K562 (cell line): Measurements from ENCODE around the gene ZNF180. TPM values are rescaled to one million over a fixed set of nuclear protein-coding genes. Genes with fewer than 3 reads are reported as not detected.
A peak's percentile ranks its signal among the peaks of the same experiment; 100 is the strongest.

ENCODE experiments used
- CBX3 ChIP-seq, 2 experiments: IDR thresholded peaks; 1 replicate in 1 of 2; 2 replicates in 1 of 2; pipeline ENCODE4 v1.6.1; 2012; ENCODE audit warnings: inconsistent platforms in 2 of 2, low read length in 2 of 2, borderline replicate concordance in 1 of 2, control low read depth in 1 of 2
- ELF2 ChIP-seq: fragments of 250-450 bp; sonication (Bioruptor Pico); IDR thresholded peaks from 2 replicates; pipeline ENCODE4 v1.5.0; 2021; ENCODE audit warnings: mild to moderate bottlenecking
- MAZ ChIP-seq, 2 experiments: fragments of 450-650 bp in 1 of 2; sonication (generic) in 1 of 2; formaldehyde crosslinking; IDR thresholded peaks in 1 of 2; conservative IDR thresholded peaks in 1 of 2; 2 replicates each; pipeline versions ENCODE4 v1.4.0 to v1.5.0; 2020; ENCODE audit warnings: mild to moderate bottlenecking in 1 of 2, missing genetic modification reagents in 1 of 2
- SIX5 ChIP-seq, 2 experiments: IDR thresholded peaks; 2 replicates each; pipeline ENCODE4 v1.6.1; 2011; ENCODE audit warnings: low read length in 2 of 2, borderline replicate concordance in 1 of 2, low read depth in 1 of 2, mild to moderate bottlenecking in 1 of 2, moderate library complexity in 1 of 2; ENCODE audit not compliant: insufficient read depth in 1 of 2
- STAT6 ChIP-seq: sonication (generic); formaldehyde crosslinking; IDR thresholded peaks from 2 replicates; pipeline ENCODE4 v1.8.1; 2023; ENCODE audit warnings: mild to moderate bottlenecking, missing genetic modification reagents
- polyA plus RNA-seq, 8 experiments: library from polyadenylated mRNA; depleted of rRNA in 4 of 8; stranded (reverse) in 5 of 8; unstranded in 3 of 8; fragments of >200 nt; fragmentation: Nextera tagmentation in 2 of 8; fragmentation: Illumina TruSeq in 1 of 8; extraction: Ambion mirVana in 2 of 8; extraction: Trizol in 1 of 8; gene quantifications; 2 replicates each; pipeline versions ENCODE4 v1.2.1 to v1.2.3, GENCODE V29; 2011 to 2014; ENCODE audit warnings: inconsistent platforms in 1 of 8, missing spikeins in 1 of 8
- total RNA-seq, 7 experiments: library from RNA; depleted of rRNA in 6 of 7; stranded (reverse); fragments of >200 nt in 6 of 7; fragmentation: Illumina TruSeq in 2 of 7; extraction: Trizol in 2 of 7; gene quantifications; 2 replicates each; pipeline versions ENCODE4 v1.2.1 to v1.2.3, GENCODE V29; 2011 to 2021; ENCODE audit warnings: low replicate concordance in 1 of 7
- TF ChIP-seq, protein P1 (sequence below): fragments of 450-650 bp; IDR thresholded peaks from 2 replicates; pipeline ENCODE4 v1.6.1; 2016; ENCODE audit warnings: mild to moderate bottlenecking, moderate library complexity
- TF ChIP-seq, protein P2 (sequence below): fragments of 250-450 bp; sonication (Bioruptor Pico); IDR thresholded peaks from 2 replicates; pipeline ENCODE4 v1.4.0; 2020; ENCODE audit warnings: mild to moderate bottlenecking, moderate library complexity
- TF ChIP-seq, protein P3 (sequence below): fragments of 450-650 bp; formaldehyde crosslinking; IDR thresholded peaks from 2 replicates; pipeline ENCODE4 v1.4.0; 2020; ENCODE audit warnings: mild to moderate bottlenecking

The ZNF180 gene
- total and polyA plus RNA-seq, 9 of the 15 experiments (the other 6 are each of a cell fraction or from before 2014, with no cell fraction given), result 1.8 to 8.7 (median 5.9) TPM

DNA sequence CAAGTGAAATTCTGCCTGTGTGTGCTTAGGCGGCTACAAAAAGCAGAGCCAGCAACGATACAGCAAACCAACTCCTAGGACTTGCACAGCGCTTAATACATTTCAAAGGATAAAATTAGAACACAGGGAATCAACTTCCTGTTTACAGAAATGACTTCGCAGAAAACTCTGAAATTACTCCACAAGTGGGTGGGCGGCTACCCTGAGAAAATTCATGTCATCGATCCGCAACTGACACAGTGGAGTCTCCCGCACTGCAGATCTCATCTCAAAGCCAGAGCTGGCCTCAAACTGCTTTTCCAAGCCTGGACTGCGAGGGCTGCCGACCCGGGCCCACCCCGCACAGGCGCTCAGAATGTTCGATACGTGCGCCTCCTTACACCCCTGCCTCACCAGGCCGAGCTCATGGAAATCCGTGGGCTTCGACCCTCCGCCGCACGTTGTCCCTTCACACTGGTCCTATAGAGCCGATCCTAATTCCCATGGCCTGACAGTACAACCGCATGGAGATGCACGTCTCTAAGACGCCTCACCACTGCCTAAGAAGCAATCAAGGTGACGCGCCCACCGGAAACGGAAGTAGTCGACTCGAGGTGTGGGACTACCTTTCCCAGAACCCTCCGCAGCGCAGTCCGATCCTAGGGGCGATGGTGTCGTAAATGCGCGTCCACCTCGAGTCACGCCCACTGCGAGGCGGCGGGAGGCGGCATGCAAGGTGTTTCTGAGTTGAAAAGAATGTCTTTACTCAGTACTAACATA is 52.2 kb downstream of the ZNF180 start, which contains the start of gene ZNF229 (continued):
- TF ChIP-seq, protein P1, sequence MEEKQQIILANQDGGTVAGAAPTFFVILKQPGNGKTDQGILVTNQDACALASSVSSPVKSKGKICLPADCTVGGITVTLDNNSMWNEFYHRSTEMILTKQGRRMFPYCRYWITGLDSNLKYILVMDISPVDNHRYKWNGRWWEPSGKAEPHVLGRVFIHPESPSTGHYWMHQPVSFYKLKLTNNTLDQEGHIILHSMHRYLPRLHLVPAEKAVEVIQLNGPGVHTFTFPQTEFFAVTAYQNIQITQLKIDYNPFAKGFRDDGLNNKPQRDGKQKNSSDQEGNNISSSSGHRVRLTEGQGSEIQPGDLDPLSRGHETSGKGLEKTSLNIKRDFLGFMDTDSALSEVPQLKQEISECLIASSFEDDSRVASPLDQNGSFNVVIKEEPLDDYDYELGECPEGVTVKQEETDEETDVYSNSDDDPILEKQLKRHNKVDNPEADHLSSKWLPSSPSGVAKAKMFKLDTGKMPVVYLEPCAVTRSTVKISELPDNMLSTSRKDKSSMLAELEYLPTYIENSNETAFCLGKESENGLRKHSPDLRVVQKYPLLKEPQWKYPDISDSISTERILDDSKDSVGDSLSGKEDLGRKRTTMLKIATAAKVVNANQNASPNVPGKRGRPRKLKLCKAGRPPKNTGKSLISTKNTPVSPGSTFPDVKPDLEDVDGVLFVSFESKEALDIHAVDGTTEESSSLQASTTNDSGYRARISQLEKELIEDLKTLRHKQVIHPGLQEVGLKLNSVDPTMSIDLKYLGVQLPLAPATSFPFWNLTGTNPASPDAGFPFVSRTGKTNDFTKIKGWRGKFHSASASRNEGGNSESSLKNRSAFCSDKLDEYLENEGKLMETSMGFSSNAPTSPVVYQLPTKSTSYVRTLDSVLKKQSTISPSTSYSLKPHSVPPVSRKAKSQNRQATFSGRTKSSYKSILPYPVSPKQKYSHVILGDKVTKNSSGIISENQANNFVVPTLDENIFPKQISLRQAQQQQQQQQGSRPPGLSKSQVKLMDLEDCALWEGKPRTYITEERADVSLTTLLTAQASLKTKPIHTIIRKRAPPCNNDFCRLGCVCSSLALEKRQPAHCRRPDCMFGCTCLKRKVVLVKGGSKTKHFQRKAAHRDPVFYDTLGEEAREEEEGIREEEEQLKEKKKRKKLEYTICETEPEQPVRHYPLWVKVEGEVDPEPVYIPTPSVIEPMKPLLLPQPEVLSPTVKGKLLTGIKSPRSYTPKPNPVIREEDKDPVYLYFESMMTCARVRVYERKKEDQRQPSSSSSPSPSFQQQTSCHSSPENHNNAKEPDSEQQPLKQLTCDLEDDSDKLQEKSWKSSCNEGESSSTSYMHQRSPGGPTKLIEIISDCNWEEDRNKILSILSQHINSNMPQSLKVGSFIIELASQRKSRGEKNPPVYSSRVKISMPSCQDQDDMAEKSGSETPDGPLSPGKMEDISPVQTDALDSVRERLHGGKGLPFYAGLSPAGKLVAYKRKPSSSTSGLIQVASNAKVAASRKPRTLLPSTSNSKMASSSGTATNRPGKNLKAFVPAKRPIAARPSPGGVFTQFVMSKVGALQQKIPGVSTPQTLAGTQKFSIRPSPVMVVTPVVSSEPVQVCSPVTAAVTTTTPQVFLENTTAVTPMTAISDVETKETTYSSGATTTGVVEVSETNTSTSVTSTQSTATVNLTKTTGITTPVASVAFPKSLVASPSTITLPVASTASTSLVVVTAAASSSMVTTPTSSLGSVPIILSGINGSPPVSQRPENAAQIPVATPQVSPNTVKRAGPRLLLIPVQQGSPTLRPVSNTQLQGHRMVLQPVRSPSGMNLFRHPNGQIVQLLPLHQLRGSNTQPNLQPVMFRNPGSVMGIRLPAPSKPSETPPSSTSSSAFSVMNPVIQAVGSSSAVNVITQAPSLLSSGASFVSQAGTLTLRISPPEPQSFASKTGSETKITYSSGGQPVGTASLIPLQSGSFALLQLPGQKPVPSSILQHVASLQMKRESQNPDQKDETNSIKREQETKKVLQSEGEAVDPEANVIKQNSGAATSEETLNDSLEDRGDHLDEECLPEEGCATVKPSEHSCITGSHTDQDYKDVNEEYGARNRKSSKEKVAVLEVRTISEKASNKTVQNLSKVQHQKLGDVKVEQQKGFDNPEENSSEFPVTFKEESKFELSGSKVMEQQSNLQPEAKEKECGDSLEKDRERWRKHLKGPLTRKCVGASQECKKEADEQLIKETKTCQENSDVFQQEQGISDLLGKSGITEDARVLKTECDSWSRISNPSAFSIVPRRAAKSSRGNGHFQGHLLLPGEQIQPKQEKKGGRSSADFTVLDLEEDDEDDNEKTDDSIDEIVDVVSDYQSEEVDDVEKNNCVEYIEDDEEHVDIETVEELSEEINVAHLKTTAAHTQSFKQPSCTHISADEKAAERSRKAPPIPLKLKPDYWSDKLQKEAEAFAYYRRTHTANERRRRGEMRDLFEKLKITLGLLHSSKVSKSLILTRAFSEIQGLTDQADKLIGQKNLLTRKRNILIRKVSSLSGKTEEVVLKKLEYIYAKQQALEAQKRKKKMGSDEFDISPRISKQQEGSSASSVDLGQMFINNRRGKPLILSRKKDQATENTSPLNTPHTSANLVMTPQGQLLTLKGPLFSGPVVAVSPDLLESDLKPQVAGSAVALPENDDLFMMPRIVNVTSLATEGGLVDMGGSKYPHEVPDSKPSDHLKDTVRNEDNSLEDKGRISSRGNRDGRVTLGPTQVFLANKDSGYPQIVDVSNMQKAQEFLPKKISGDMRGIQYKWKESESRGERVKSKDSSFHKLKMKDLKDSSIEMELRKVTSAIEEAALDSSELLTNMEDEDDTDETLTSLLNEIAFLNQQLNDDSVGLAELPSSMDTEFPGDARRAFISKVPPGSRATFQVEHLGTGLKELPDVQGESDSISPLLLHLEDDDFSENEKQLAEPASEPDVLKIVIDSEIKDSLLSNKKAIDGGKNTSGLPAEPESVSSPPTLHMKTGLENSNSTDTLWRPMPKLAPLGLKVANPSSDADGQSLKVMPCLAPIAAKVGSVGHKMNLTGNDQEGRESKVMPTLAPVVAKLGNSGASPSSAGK, result peak; percentile 59; the same call in 1 of the 2 replicates
- TF ChIP-seq CBX3 (IDR thresholded peaks at IDR 0.05; ENCODE audit: borderline replicate concordance in 1 of 2, low read length in 2 of 2) (peak in 1 of 2 experiments; percentile 21; a peak in 1 of 3 replicates), STAT6 (CRISPR knock-in tag) (no peak), SIX5 (IDR thresholded peaks at IDR 0.05; ENCODE audit: borderline replicate concordance in 1 of 2, insufficient read depth in 1 of 2, low read depth in 1 of 2, low read length in 2 of 2) (peak; percentile 45 to 51; a peak in 2 of 4 replicates), ELF2 (CRISPR knock-in tag) (peak; percentile 25; the same call in 1 of the 2 replicates), MAZ (CRISPR knock-in tag; conservative IDR thresholded peaks at IDR 0.05 in 1 of 2, IDR thresholded peaks at IDR 0.05 in 1 of 2) (peak in 1 of 2 experiments; percentile 36; a peak in 1 of 4 replicates)
- TF ChIP-seq, protein P2, sequence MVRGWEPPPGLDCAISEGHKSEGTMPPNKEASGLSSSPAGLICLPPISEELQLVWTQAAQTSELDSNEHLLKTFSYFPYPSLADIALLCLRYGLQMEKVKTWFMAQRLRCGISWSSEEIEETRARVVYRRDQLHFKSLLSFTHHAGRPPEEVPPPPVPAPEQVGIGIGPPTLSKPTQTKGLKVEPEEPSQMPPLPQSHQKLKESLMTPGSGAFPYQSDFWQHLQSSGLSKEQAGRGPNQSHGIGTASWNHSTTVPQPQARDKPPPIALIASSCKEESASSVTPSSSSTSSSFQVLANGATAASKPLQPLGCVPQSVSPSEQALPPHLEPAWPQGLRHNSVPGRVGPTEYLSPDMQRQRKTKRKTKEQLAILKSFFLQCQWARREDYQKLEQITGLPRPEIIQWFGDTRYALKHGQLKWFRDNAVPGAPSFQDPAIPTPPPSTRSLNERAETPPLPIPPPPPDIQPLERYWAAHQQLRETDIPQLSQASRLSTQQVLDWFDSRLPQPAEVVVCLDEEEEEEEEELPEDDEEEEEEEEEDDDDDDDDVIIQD (CRISPR knock-in tag), result no peak
- TF ChIP-seq, protein P3, sequence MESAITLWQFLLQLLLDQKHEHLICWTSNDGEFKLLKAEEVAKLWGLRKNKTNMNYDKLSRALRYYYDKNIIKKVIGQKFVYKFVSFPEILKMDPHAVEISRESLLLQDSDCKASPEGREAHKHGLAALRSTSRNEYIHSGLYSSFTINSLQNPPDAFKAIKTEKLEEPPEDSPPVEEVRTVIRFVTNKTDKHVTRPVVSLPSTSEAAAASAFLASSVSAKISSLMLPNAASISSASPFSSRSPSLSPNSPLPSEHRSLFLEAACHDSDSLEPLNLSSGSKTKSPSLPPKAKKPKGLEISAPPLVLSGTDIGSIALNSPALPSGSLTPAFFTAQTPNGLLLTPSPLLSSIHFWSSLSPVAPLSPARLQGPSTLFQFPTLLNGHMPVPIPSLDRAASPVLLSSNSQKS, result no peak
